Lung (tissue), 12 donors: Measurements from ENCODE around the gene SMC3. TPM values are rescaled to one million over a fixed set of nuclear protein-coding genes. Genes with fewer than 3 reads are reported as not detected.
A peak's percentile ranks its signal among the peaks of the same experiment; 100 is the strongest.
"Not testable (repeated sequence)": the region's sequence is repeated elsewhere in the genome, so short reads cannot be mapped to it uniquely, and the experiment has no call there.

Experiments
- ATAC-seq: fragments of 200-7000 bp; cut with Tn5 transposase; one replicate; pipeline ENCODE4 v1.9.1; 2020; ENCODE audit warnings: moderate number of reproducible peaks; ENCODE audit not compliant: insufficient read depth, low FRiP score
- DNase-seq, 3 donors: peaks; one replicate each; pipeline ENCODE4 v3.0.0-alpha.2; 2013 to 2017
- H3K27ac ChIP-seq, 2 donors: one replicate each; pipeline ENCODE4 v1.5.1; 2013; ENCODE audit warnings: mild to moderate bottlenecking in 2 of 2, moderate library complexity in 2 of 2, control low read depth in 1 of 2, inconsistent platforms in 1 of 2, low read depth in 1 of 2, low read length in 1 of 2
- H3K27me3 ChIP-seq, 3 donors: one replicate each; pipeline ENCODE4 v1.5.1; 2013; ENCODE audit warnings: low read length in 2 of 3; ENCODE audit not compliant: control insufficient read depth in 3 of 3, insufficient read depth in 3 of 3
- H3K36me3 ChIP-seq, 4 donors: one replicate each; pipeline ENCODE4 v1.5.1; 2013; ENCODE audit warnings: low read length in 4 of 4, mild to moderate bottlenecking in 1 of 4, moderate library complexity in 1 of 4; ENCODE audit not compliant: control insufficient read depth in 4 of 4, insufficient read depth in 4 of 4
- H3K4me1 ChIP-seq, 5 donors: one replicate each; pipeline ENCODE4 v1.5.1; 2013; ENCODE audit warnings: low read length in 5 of 5, mild to moderate bottlenecking in 2 of 5, moderate library complexity in 1 of 5; ENCODE audit not compliant: control insufficient read depth in 5 of 5, insufficient read depth in 5 of 5
- H3K4me3 ChIP-seq: one replicate; pipeline ENCODE4 v1.5.1; 2013; ENCODE audit warnings: mild to moderate bottlenecking, control low read depth, moderate library complexity
- H3K9ac ChIP-seq, 2 donors: one replicate each; pipeline ENCODE4 v1.5.1; 2013; ENCODE audit warnings: low read length in 2 of 2, control low read depth in 1 of 2; ENCODE audit not compliant: insufficient read depth in 1 of 2
- H3K9me3 ChIP-seq, 4 donors: one replicate each; pipeline ENCODE4 v1.5.1; 2013; ENCODE audit warnings: low read length in 3 of 4, mild to moderate bottlenecking in 1 of 4, moderate library complexity in 1 of 4; ENCODE audit not compliant: control insufficient read depth in 4 of 4, insufficient read depth in 3 of 4
- WGBS, 2 donors: extraction: QIAGEN DNeasy Blood & Tissue Kit; methylation state at CpG; one replicate each; pipeline ENCODE4 v1.1.7; 2013; 5-methylcytosine and 5-hydroxymethylcytosine counted together
- polyA plus RNA-seq, 2 donors: library from polyadenylated mRNA; stranded (reverse); fragments of 200-250 nt; gene quantifications; one replicate each; pipeline ENCODE4 v1.2.1, GENCODE V29; 2013
- total RNA-seq, 2 donors: library from RNA; depleted of rRNA in 1 of 2; stranded (reverse); fragments of >200 nt in 1 of 2; gene quantifications; one replicate each; pipeline ENCODE4 v1.2.1, GENCODE V29; 2014 to 2021
- TF ChIP-seq, protein P1 (sequence below): IDR thresholded peaks from 2 replicates; pipeline ENCODE4 v1.5.1; 2012; ENCODE audit warnings: mild to moderate bottlenecking; ENCODE audit errors: control extremely low read depth, extremely low read depth
- donor health status: control.
- donor health status: control.
- donor health status: Bipolar disorder and iron deficiency.
- donor health status: healthy.
- donor health status: DM: yes; HTN: yes; CAD: no.

The SMC3 gene
- total and polyA plus RNA-seq, 4 donors, result 11.9 to 41.3 (median 20.2) TPM

DNA sequence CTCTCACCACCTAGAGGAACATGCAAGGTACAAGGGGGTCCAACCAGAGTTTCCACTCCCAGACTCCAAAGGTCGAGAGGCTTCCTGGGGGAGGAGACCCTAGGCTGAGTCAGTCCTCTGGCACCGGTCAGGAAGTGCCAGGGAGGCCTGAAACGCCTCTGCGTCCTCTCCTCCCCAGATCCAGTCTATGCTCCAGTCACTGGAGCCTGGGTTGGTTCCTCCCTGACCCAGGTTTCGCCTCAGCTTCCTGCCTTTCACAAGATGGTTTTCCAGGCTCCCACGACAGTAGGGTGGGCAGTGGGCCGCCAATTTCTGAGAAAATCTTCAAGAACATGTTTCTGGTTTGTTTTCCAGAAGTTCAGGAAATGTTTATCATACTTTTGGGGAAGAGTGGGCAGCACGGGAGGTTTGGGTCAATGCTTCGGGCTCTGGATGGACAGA, 39.7 kb upstream of the SMC3 start:
- WGBS, 2 donors, result 77% methylated on average over 9 of the region's 9 CpGs
- Histone ChIP-seq H3K9me3 (no peaks in the 10 kb centered on the region), H3K9ac (no peak overlapping the region), H3K4me3 (no peak overlapping the region), H3K36me3 (no peaks in the 10 kb centered on the region), H3K4me1 (peaks cover 0 to 4% (median 0%) of the 10 kb centered on the region in 5 donors), H3K27ac (no peak overlapping the region), H3K27me3 (no peaks in the 10 kb centered on the region)
- ATAC-seq (no peak), DNase-seq (no peak)
- TF ChIP-seq, protein P1, sequence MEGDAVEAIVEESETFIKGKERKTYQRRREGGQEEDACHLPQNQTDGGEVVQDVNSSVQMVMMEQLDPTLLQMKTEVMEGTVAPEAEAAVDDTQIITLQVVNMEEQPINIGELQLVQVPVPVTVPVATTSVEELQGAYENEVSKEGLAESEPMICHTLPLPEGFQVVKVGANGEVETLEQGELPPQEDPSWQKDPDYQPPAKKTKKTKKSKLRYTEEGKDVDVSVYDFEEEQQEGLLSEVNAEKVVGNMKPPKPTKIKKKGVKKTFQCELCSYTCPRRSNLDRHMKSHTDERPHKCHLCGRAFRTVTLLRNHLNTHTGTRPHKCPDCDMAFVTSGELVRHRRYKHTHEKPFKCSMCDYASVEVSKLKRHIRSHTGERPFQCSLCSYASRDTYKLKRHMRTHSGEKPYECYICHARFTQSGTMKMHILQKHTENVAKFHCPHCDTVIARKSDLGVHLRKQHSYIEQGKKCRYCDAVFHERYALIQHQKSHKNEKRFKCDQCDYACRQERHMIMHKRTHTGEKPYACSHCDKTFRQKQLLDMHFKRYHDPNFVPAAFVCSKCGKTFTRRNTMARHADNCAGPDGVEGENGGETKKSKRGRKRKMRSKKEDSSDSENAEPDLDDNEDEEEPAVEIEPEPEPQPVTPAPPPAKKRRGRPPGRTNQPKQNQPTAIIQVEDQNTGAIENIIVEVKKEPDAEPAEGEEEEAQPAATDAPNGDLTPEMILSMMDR, result no peak

DNA sequence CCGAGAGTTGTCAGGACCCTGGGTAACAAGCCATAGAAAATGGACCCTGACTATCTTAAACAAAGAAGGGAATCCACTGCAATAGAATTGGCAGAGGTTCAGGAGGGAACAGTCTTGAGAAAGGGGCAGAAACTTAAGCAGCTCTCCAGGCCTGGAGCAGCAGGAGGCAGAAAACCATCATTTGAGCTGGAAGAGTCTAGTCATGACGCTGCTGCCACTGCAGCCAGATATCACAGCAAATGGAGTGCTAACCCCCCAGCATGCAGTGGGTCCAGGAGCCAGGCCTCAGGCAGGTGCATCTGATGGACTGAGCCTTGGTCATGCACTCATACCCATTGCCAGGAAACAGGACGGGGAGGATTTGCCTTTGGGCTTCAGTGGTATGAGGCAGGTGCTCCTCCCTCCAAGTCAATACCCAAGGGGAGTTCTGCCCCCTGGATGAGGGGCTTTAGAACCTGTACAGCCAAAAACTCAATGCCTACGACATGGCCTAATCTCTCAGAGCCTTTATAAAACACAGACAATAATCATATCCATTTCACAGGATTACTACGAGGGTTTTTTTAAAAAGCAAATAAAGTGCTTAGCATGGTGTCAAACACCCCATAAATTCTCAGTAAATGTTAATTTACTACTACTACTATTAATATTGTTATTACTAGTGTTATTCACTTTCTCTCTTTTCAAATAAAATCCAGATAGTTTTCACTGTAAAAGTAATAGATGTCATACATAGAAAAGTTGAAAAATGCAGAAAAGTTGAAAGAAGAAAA, 39.1 kb upstream of the SMC3 start:
- no peaks in the 10 kb centered on the region for H3K36me3 ChIP-seq
- H3K27me3 ChIP-seq, result no peaks in the 10 kb centered on the region
- peaks cover 0 to 4% (median 0%) of the 10 kb centered on the region in 5 donors for H3K4me1 ChIP-seq
- DNase-seq (no peak), ATAC-seq (no peak)
- TF ChIP-seq, protein P1, result no peak
- H3K9ac ChIP-seq, result no peak overlapping the region
- no peaks in the 10 kb centered on the region for H3K9me3 ChIP-seq
- no peak overlapping the region for H3K27ac ChIP-seq
- 84 to 91% methylated on average over 5 of the region's 5 CpGs for WGBS, 2 donors
- H3K4me3 ChIP-seq, result no peak overlapping the region

DNA sequence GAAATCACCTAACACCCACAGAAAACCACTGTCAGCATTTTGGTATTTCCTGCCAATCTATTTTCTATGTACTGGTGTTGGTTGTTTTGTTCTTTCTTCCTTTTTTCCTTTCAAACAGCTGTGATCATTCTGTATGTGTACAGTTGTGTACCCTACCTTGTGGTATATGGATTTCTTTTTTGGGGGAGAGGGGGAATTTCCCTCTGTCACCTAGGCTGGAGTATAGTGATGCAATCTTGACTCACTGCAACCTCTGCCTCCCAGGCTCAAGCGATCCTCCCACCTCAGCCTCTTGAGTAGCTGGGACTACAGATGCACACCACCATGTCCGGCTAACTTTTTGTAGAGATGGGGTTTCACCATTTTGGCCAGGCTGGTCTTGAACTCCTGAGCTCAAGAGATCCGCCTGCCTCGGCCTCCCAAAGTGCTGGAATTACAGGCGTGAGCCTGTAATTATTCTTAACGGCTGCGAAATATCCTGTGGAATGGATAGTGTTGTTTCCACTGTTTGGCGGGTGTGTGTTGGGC, 38.4 kb upstream of the SMC3 start:
- H3K4me1 ChIP-seq, H3K27ac ChIP-seq, H3K9ac ChIP-seq, H3K4me3 ChIP-seq, H3K36me3 ChIP-seq, H3K27me3 ChIP-seq, DNase-seq, ATAC-seq, H3K9me3 ChIP-seq: not testable (repeated sequence)
- 84 to 93% methylated on average over 8 of the region's 8 CpGs for WGBS, 2 donors

DNA sequence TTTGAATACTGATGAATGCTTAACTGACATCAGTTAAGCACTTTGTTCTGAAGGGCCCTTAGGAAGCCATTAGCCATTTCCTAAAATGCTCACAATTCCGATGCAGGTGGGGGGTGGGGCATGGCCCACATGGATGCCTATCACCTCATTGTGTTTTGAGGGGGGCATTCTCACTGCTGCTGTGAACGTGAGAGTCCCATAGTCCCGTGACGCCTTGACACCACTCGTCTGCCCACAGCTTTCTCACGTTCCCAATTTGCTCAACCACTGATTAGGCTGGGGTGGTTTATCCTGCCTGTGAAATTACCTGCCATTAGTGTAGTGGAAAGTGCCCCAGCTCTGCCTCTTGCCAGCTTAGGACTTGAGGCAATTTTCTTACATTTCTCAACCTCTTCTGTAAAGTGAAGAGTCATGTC, 37.9 kb upstream of the SMC3 start:
- Histone ChIP-seq H3K4me3 (no peak overlapping the region), H3K9me3 (no peaks in the 10 kb centered on the region), H3K27me3 (no peaks in the 10 kb centered on the region), H3K36me3 (no peaks in the 10 kb centered on the region), H3K9ac (no peak overlapping the region), H3K4me1 (peaks cover 0 to 4% (median 0%) of the 10 kb centered on the region in 5 donors), H3K27ac (peak overlapping the region in 1 of 2 donors; percentile 10)
- TF ChIP-seq, protein P1, result no peak
- ATAC-seq, result no peak
- DNase-seq, result no peak
- WGBS, 2 donors, result 58 to 62% methylated on average over 6 of the region's 6 CpGs
